OCI-LY7 (cell line): Measurements from ENCODE around the gene RACGAP1. TPM values are rescaled to one million over a fixed set of nuclear protein-coding genes. Genes with fewer than 3 reads are reported as not detected.
"Not testable (repeated sequence)": the region's sequence is repeated elsewhere in the genome, so short reads cannot be mapped to it uniquely, and the experiment has no call there.

Experiments used
- BruUV-seq: library from RNA; stranded (reverse); fragments of 400-500 nt; replicated peaks from 2 replicates; lab custom pipeline; 2021; lab: Mats Ljungman, UMichigan
- CTCF ChIA-PET: fragments of 300-600 bp; sonication (Branson Sonifier 250); formaldehyde crosslinking; loops from one replicate; lab custom pipeline; 2022; ENCODE audit warnings: antibody characterized with exemption; ENCODE audit not compliant: unreplicated experiment; lab: Charles Lee
- POLR2A ChIA-PET: fragments of 300-600 bp; sonication (Branson Sonifier 250); formaldehyde crosslinking; loops from one replicate; lab custom pipeline; 2022; ENCODE audit warnings: antibody characterized with exemption; lab: Charles Lee
- DNase-seq: peaks from one replicate; pipeline ENCODE4 v3.0.0-alpha.2; 2015; ENCODE audit warnings: low spot score
- H2AFZ ChIP-seq: fragments of 200-600 bp; sonication (generic), shearing (Covaris generic); 2 replicates; pipeline ENCODE4 v1.6.1; 2014; ENCODE audit warnings: mild to moderate bottlenecking, antibody characterized with exemption, low read length, moderate library complexity
- H3K27ac ChIP-seq: fragments of 200-600 bp; sonication (generic); 2 replicates; pipeline ENCODE4 v1.5.1; 2014; ENCODE audit warnings: mixed run types, low read depth, mild to moderate bottlenecking, moderate library complexity, low read length, inconsistent platforms; ENCODE audit not compliant: poor library complexity, severe bottlenecking
- H3K36me3 ChIP-seq: fragments of 200-600 bp; sonication (generic); 2 replicates; pipeline ENCODE4 v1.6.1; 2014; ENCODE audit warnings: mild to moderate bottlenecking, antibody characterized with exemption, low read length, moderate library complexity, mixed read lengths; ENCODE audit not compliant: insufficient read depth
- H3K4me1 ChIP-seq: fragments of 200-600 bp; sonication (generic); 2 replicates; pipeline ENCODE4 v1.5.1; 2014; ENCODE audit warnings: mild to moderate bottlenecking, low read length; ENCODE audit not compliant: insufficient read depth, poor library complexity, severe bottlenecking
- H3K4me2 ChIP-seq: fragments of 200-600 bp; sonication (generic); 2 replicates; pipeline ENCODE4 v1.6.1; 2014; ENCODE audit warnings: mild to moderate bottlenecking, low read length
- H3K4me3 ChIP-seq: fragments of 200-600 bp; sonication (generic); 2 replicates; pipeline ENCODE4 v1.5.1; 2014; ENCODE audit warnings: mild to moderate bottlenecking, low read depth, low read length; ENCODE audit not compliant: poor library complexity, severe bottlenecking
- H3K79me2 ChIP-seq: fragments of 200-600 bp; sonication (generic); 2 replicates; pipeline ENCODE4 v1.6.1; 2016; ENCODE audit warnings: low read depth, mild to moderate bottlenecking, low read length, moderate library complexity, mixed read lengths; ENCODE audit not compliant: insufficient read depth
- H3K9me2 ChIP-seq: fragments of 200-600 bp; sonication (generic); 2 replicates; pipeline ENCODE4 v1.6.1; 2016; ENCODE audit warnings: mild to moderate bottlenecking, low read length, mixed read lengths; ENCODE audit not compliant: insufficient read depth
- H3K9me3 ChIP-seq: fragments of 200-600 bp; sonication (generic); 2 replicates; pipeline ENCODE4 v1.6.1; 2014; ENCODE audit warnings: mild to moderate bottlenecking, mixed run types, low read length, mixed read lengths
- H4K20me1 ChIP-seq: fragments of 200-600 bp; sonication (generic); 2 replicates; pipeline ENCODE4 v1.6.1; 2014; ENCODE audit warnings: mild to moderate bottlenecking, antibody characterized with exemption, low read length, moderate library complexity, mixed read lengths; ENCODE audit not compliant: insufficient read depth
- EZH2phosphoT487 ChIP-seq: fragments of 200-600 bp; sonication (generic); IDR thresholded peaks from 2 replicates; pipeline ENCODE4 v1.6.1; 2018; ENCODE audit warnings: low read depth, borderline replicate concordance, mild to moderate bottlenecking, mixed run types, antibody characterized with exemption, low read length, moderate library complexity, mixed read lengths
- intact Hi-C: fragments of 100-400 bp; cut with micrococcal nuclease; formaldehyde crosslinking; loops from one replicate; pipeline ENCODE4 v1.10.0; 2022; ENCODE audit not compliant: unreplicated experiment
- total RNA-seq, 2 experiments: library from RNA; depleted of rRNA in 1 of 2; stranded (reverse); fragments of >200 nt in 1 of 2; shearing (Covaris generic) in 1 of 2; gene quantifications; 2 replicates each; pipeline ENCODE4 v1.2.3, GENCODE V29; 2014 to 2022
- TF ChIP-seq, protein P1 (sequence below): fragments of 200-600 bp; sonication (generic); conservative IDR thresholded peaks from 2 replicates; pipeline ENCODE4 v1.5.1; 2014; ENCODE audit warnings: mild to moderate bottlenecking, antibody characterized with exemption, low read length, moderate library complexity, mixed read lengths

RACGAP1 gene
- total RNA-seq, 2 experiments from 2014 or later: 69.6 to 104 TPM

DNA sequence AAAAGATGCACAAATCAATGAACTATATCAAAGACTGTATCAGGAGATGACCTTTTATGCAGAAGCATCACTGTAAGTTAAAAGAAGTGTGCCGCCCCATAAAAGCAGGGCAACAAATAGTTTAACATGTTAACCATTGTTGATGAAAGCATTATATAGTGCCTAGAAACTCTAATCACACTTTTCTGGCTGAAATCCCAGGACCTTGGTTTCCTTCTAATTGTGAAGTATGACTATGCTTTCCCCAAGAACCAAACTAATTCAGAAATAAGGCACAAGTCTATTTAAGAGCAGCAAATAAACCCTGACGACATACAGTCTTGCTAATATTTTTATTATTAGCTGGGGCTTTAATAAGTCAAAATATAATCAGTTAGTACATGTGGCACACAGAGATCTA, 21.7 kb downstream of the RACGAP1 start:
- POLR2A ChIA-PET: interaction anchor here (0.7 to 1.7 kb wide), 6 partner anchors 10 to 107 kb away, joined by 3 to 7 read pairs (median 4); no protein-coding TSS in a partner anchor
- intact Hi-C loops: no loop called here
- no peak for DNase-seq
- Histone ChIP-seq H3K9me3 (no peaks in the 10 kb centered on the region), H2AFZ (no peak overlapping the region), H3K36me3 (peaks cover 91% of the 10 kb centered on the region), H3K27ac (no peak overlapping the region), H3K79me2 (peaks cover 30% of the 10 kb centered on the region; the same call in 1 of the 2 replicates), H4K20me1 (peaks cover 10% of the 10 kb centered on the region; the same call in 1 of the 2 replicates), H3K9me2 (no peaks in the 10 kb centered on the region), H3K4me3 (no peak overlapping the region), H3K4me1 (peaks cover 36% of the 10 kb centered on the region), H3K4me2 (no peak overlapping the region)
- TF ChIP-seq, protein P1, sequence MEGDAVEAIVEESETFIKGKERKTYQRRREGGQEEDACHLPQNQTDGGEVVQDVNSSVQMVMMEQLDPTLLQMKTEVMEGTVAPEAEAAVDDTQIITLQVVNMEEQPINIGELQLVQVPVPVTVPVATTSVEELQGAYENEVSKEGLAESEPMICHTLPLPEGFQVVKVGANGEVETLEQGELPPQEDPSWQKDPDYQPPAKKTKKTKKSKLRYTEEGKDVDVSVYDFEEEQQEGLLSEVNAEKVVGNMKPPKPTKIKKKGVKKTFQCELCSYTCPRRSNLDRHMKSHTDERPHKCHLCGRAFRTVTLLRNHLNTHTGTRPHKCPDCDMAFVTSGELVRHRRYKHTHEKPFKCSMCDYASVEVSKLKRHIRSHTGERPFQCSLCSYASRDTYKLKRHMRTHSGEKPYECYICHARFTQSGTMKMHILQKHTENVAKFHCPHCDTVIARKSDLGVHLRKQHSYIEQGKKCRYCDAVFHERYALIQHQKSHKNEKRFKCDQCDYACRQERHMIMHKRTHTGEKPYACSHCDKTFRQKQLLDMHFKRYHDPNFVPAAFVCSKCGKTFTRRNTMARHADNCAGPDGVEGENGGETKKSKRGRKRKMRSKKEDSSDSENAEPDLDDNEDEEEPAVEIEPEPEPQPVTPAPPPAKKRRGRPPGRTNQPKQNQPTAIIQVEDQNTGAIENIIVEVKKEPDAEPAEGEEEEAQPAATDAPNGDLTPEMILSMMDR: no peak
- no peak for TF ChIP-seq EZH2phosphoT487
- BruUV-seq: no TSS peak
- CTCF ChIA-PET: no interaction called here

DNA sequence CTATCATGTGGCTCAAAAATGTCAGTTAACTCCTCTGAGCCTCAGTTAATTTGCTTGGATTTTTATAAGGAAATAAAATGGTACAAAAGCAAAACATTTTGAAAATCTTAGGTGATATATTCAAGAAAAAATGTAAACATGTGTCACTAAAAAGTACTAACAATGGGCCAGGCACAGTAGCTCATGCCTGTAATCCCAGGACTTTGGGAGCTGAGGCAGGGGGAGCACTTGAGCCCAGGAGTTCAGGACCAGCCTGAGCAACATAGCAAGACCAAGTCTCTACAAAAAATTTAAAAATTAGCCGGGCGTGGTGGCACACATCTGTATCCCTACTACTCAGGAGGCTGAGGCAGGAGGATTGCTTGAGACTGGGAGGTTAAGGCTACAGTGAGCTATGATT, 26.8 kb downstream of the RACGAP1 start:
- Histone ChIP-seq H3K27ac (no peak overlapping the region), H3K9me3 (no peaks in the 10 kb centered on the region), H3K9me2 (no peaks in the 10 kb centered on the region), H3K36me3 (peaks cover 98% of the 10 kb centered on the region), H3K4me1 (no peaks in the 10 kb centered on the region), H3K79me2 (no peaks in the 10 kb centered on the region; the same call in 1 of the 2 replicates), H2AFZ (no peak overlapping the region), H3K4me2 (no peak overlapping the region), H3K4me3 (no peak overlapping the region), H4K20me1 (no peaks in the 10 kb centered on the region)
- ChIA-PET CTCF (no interaction called here), POLR2A (interaction anchor here (0.7 to 0.9 kb wide), 2 partner anchors 15 to 27 kb away, joined by 3 read pairs; partner anchors contain the start of gene RACGAP1)
- TF ChIP-seq, protein P1: no peak
- TF ChIP-seq EZH2phosphoT487: no peak
- DNase-seq: no peak
- no TSS peak for BruUV-seq
- intact Hi-C loops: no loop called here

DNA sequence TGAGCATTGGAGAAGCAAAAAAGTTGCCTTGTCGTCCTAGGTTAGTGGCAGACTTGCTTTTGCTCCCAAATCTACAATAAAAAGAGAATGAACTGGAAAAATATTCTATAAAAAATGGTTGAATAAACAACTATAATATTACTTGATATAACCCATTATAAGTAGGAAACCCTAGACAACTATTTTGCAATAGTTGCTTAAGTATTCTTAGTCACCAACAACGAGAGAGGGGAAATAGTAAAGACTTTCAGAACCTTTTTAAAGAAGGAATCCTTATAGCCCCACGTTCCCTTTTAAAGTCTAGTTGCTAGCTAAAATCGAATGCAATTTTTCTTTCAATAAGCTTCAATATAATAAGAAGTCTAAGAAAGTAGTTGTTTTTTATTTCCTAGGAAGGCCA, 35.0 kb downstream of the RACGAP1 start:
- H3K4me3 ChIP-seq: no peak overlapping the region
- no peak overlapping the region for H3K27ac ChIP-seq
- TF ChIP-seq EZH2phosphoT487: no peak
- TF ChIP-seq, protein P1: no peak
- H3K4me2 ChIP-seq: no peak overlapping the region
- H3K4me1 ChIP-seq: no peaks in the 10 kb centered on the region
- no peaks in the 10 kb centered on the region for H3K9me3 ChIP-seq
- H4K20me1 ChIP-seq: no peaks in the 10 kb centered on the region
- no peaks in the 10 kb centered on the region for H3K9me2 ChIP-seq
- CTCF ChIA-PET: no interaction called here
- no peak overlapping the region for H2AFZ ChIP-seq
- intact Hi-C loops: no loop called here
- POLR2A ChIA-PET: interaction anchor here (0.7 to 1.5 kb wide), 2 partner anchors 9 to 17 kb away, joined by 3 read pairs; no protein-coding TSS in a partner anchor
- H3K79me2 ChIP-seq: no peaks in the 10 kb centered on the region
- H3K36me3 ChIP-seq: peaks cover 96% of the 10 kb centered on the region
- no peak for DNase-seq
- BruUV-seq: no TSS peak

DNA sequence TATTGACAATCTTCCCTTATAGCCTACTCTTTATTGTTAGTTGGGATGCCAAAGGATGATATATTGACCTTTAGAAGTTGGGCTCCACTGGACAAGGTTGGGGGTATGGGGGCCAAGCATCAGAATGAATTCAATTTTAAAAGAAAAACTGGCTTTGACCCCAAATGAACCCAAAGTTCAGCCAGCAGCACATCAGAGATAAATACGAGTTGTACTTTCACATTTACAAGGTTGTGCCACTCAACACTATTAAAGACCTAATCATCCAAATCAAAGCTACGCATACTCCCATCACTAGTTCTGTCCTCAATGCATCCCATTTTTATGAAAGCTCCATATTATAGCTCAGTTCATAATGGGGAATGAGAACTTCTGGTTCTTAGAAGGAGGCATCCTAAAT, 35.9 kb downstream of the RACGAP1 start:
- H4K20me1 ChIP-seq, H3K4me3 ChIP-seq, H3K9me3 ChIP-seq, DNase-seq, H2AFZ ChIP-seq, H3K27ac ChIP-seq, H3K4me1 ChIP-seq, H3K4me2 ChIP-seq, H3K79me2 ChIP-seq, H3K9me2 ChIP-seq, CTCF ChIA-PET, intact Hi-C loops: not testable (repeated sequence)
- peaks cover 93% of the 10 kb centered on the region for H3K36me3 ChIP-seq
- POLR2A ChIA-PET: interaction anchor here (0.7 kb wide), 1 partner anchor 230 kb away, joined by 3 read pairs; no protein-coding TSS in a partner anchor
- BruUV-seq: TSS peak; percentile 62
